DND-41 (cell line): Measurements from ENCODE around the gene SEMA7A.

Source experiments
- ATAC-seq: fragments of 200-7000 bp; cut with Tn5 transposase; 3 replicates; pipeline ENCODE4 v1.9.1; 2021; ENCODE audit warnings: low read depth; ENCODE audit not compliant: insufficient read depth
- DNase-seq: peaks from one replicate; pipeline ENCODE4 v3.0.0-alpha.2; 2020
- H2AFZ ChIP-seq: 2 replicates; pipeline ENCODE4 v1.6.0; 2012; ENCODE audit warnings: low read depth, low read length
- H3K27ac ChIP-seq: 2 replicates; pipeline ENCODE4 v1.5.1; 2012; ENCODE audit warnings: low read length, inconsistent platforms
- H3K27me3 ChIP-seq: fragments of 200-600 bp; sonication (generic); 2 replicates; pipeline ENCODE4 v1.6.0; 2012; ENCODE audit warnings: low read length, mild to moderate bottlenecking, inconsistent platforms; ENCODE audit not compliant: insufficient read depth, poor library complexity
- H3K36me3 ChIP-seq: 2 replicates; pipeline ENCODE4 v1.5.1; 2012; ENCODE audit warnings: low read length, inconsistent platforms; ENCODE audit not compliant: insufficient read depth
- H3K4me1 ChIP-seq: 2 replicates; pipeline ENCODE4 v1.5.1; 2012; ENCODE audit warnings: mild to moderate bottlenecking, low read length; ENCODE audit not compliant: insufficient read depth
- H3K4me2 ChIP-seq: 2 replicates; pipeline ENCODE4 v1.6.0; 2012; ENCODE audit warnings: mild to moderate bottlenecking, moderate library complexity, low read length, inconsistent platforms; ENCODE audit not compliant: insufficient read depth
- H3K4me3 ChIP-seq, 2 experiments: fragments of 200-600 bp in 1 of 2; shearing (Covaris generic) in 1 of 2; 2 replicates each; pipeline ENCODE4 v1.5.1; 2012 to 2016; ENCODE audit warnings: inconsistent platforms in 2 of 2, low read length in 2 of 2, mild to moderate bottlenecking in 2 of 2, low read depth in 1 of 2, moderate library complexity in 1 of 2
- H3K79me2 ChIP-seq: 2 replicates; pipeline ENCODE4 v1.6.0; 2012; ENCODE audit warnings: low read length, inconsistent platforms; ENCODE audit not compliant: insufficient read depth
- H3K9ac ChIP-seq: 2 replicates; pipeline ENCODE4 v1.6.0; 2012; ENCODE audit warnings: low read depth, mild to moderate bottlenecking, inconsistent platforms, low read length, moderate library complexity
- H3K9me3 ChIP-seq: 2 replicates; pipeline ENCODE4 v1.5.1; 2012; ENCODE audit warnings: low read length, moderate library complexity, mild to moderate bottlenecking, inconsistent platforms; ENCODE audit not compliant: insufficient read depth, severe bottlenecking
- H4K20me1 ChIP-seq: 2 replicates; pipeline ENCODE4 v1.6.0; 2012; ENCODE audit warnings: low read length; ENCODE audit not compliant: insufficient read depth
- EZH2 ChIP-seq: IDR thresholded peaks from 3 replicates; pipeline ENCODE4 v1.6.1; 2012; ENCODE audit warnings: borderline replicate concordance, low read depth, mild to moderate bottlenecking, moderate library complexity, low read length, inconsistent platforms; ENCODE audit not compliant: severe bottlenecking
- TF ChIP-seq, protein P1 (sequence below): IDR thresholded peaks from 2 replicates; pipeline ENCODE4 v1.5.1; 2012; ENCODE audit warnings: borderline replicate concordance, low read length, moderate library complexity, mild to moderate bottlenecking; ENCODE audit not compliant: poor library complexity, severe bottlenecking; ENCODE audit errors: extremely low read depth

SEMA7A gene

DNA sequence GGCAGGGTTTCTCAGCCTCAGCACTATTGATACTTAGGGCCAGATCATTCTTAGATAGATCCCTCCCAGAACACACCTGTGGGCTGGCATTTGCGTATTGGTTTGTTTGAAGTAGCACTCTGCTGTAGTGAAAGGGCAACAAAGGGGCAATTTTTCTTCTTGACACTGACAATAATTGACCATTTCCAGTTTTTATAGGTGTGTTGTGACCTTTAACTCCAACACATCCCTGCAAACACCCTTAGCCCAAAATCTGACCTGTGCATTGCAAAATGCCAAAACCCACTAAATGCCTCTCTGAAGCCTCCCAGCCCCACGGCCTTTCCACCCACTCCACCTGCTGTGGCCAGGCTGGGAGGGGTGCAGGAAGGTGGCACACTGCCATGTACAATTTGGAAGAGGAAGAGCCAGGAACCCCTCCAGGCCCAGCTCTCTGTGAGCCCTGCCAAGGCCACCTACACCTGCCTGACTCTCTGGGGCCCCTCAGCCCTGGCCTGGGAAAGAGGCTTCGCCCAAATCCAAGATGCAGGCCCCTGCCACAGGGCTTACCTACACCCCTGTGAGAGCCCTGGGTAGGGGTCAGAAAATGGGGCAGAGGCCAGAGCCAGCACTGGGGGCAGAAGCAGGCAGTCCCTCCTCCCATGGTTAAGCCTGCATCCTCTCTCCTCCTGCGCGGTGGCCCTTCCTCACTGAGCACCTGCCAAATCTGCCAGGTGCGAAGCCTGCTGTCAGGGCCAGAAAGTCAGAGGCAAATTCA, 56.8 kb downstream of the SEMA7A start:
- no peaks in the 10 kb centered on the region for H4K20me1 ChIP-seq
- H3K36me3 ChIP-seq: no peaks in the 10 kb centered on the region
- no peak overlapping the region for H3K9ac ChIP-seq
- no peak overlapping the region for H3K4me3 ChIP-seq
- H2AFZ ChIP-seq: no peak overlapping the region
- H3K27ac ChIP-seq: no peak overlapping the region
- DNase-seq (no peak), ATAC-seq (no peak)
- H3K4me1 ChIP-seq: peaks cover 24% of the 10 kb centered on the region
- H3K27me3 ChIP-seq: peaks cover 5% of the 10 kb centered on the region
- no peaks in the 10 kb centered on the region for H3K9me3 ChIP-seq
- no peaks in the 10 kb centered on the region for H3K79me2 ChIP-seq
- TF ChIP-seq, protein P1, sequence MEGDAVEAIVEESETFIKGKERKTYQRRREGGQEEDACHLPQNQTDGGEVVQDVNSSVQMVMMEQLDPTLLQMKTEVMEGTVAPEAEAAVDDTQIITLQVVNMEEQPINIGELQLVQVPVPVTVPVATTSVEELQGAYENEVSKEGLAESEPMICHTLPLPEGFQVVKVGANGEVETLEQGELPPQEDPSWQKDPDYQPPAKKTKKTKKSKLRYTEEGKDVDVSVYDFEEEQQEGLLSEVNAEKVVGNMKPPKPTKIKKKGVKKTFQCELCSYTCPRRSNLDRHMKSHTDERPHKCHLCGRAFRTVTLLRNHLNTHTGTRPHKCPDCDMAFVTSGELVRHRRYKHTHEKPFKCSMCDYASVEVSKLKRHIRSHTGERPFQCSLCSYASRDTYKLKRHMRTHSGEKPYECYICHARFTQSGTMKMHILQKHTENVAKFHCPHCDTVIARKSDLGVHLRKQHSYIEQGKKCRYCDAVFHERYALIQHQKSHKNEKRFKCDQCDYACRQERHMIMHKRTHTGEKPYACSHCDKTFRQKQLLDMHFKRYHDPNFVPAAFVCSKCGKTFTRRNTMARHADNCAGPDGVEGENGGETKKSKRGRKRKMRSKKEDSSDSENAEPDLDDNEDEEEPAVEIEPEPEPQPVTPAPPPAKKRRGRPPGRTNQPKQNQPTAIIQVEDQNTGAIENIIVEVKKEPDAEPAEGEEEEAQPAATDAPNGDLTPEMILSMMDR: no peak
- TF ChIP-seq EZH2: no peak
- H3K4me2 ChIP-seq: no peak overlapping the region

GRCh38 chr15:74376226-74376625, 57.5 kb downstream of the SEMA7A start:
- peaks cover 24% of the 10 kb centered on the region for H3K4me1 ChIP-seq
- H4K20me1 ChIP-seq: no peaks in the 10 kb centered on the region
- H3K27me3 ChIP-seq: peaks cover 8% of the 10 kb centered on the region
- H3K4me2 ChIP-seq: no peak overlapping the region
- H3K4me3 ChIP-seq: no peak overlapping the region
- H3K9me3 ChIP-seq: no peaks in the 10 kb centered on the region
- no peak overlapping the region for H2AFZ ChIP-seq
- TF ChIP-seq, protein P1: no peak
- no peak for TF ChIP-seq EZH2
- no peak overlapping the region for H3K27ac ChIP-seq
- DNase-seq: no peak
- no peak for ATAC-seq
- no peak overlapping the region for H3K9ac ChIP-seq
- no peaks in the 10 kb centered on the region for H3K79me2 ChIP-seq
- H3K36me3 ChIP-seq: no peaks in the 10 kb centered on the region

GRCh38 chr15:74375303-74375693, 58.5 kb downstream of the SEMA7A start:
- peak overlapping the region; percentile 100; the same call in 1 of the 2 replicates for H3K4me2 ChIP-seq
- H3K27ac ChIP-seq: no peak overlapping the region
- no peaks in the 10 kb centered on the region for H3K36me3 ChIP-seq
- H3K27me3 ChIP-seq: peaks cover 17% of the 10 kb centered on the region
- no peaks in the 10 kb centered on the region for H4K20me1 ChIP-seq
- no peak overlapping the region for H2AFZ ChIP-seq
- TF ChIP-seq, protein P1: peak; percentile 91
- no peak for TF ChIP-seq EZH2
- no peaks in the 10 kb centered on the region for H3K9me3 ChIP-seq
- ATAC-seq: peak; percentile 46
- H3K79me2 ChIP-seq: no peaks in the 10 kb centered on the region
- peaks cover 24% of the 10 kb centered on the region for H3K4me1 ChIP-seq
- H3K4me3 ChIP-seq: no peak overlapping the region
- no peak overlapping the region for H3K9ac ChIP-seq
- DNase-seq: peak; percentile 84
